ENCODE measurements around the gene TAS2R4. TPM values are rescaled to one million over a fixed set of nuclear protein-coding genes. Genes with fewer than 3 reads are reported as not detected.
"Not testable (repeated sequence)": the region's sequence is repeated elsewhere in the genome, so short reads cannot be mapped to it uniquely, and the experiment has no call there.

The TAS2R4 gene, protein sequence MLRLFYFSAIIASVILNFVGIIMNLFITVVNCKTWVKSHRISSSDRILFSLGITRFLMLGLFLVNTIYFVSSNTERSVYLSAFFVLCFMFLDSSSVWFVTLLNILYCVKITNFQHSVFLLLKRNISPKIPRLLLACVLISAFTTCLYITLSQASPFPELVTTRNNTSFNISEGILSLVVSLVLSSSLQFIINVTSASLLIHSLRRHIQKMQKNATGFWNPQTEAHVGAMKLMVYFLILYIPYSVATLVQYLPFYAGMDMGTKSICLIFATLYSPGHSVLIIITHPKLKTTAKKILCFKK
- total RNA-seq: 0.54 TPM
- long read RNA-seq: 0 reads

DNA sequence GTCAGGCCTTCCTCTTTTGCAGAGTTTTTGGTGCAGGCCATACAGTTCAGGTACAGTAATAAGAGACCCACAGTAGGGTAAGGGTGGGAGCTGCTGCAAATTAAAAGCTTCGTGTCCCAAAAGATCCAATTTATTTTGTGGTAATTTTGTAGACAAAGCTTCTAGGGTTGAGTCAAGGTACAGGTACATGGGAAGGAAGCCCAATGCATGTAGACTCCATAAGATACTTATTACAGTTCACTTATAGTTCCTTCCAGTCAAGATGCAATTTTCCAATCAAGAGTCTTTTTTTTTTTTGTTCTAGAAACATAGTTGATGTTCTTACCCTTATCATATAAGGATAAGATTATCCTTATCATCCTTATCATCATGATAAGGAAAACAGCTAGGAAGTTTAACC is at the start of gene TAS2R4:
Gene TAS2R4, plus strand, starts transcription at position 301 of the 400 bp plus-strand sequence. CDS start 1,815 bp downstream, outside the sequence.
- DNase-seq (ENCODE audit: low spot score): no peak
- intact Hi-C loops (cut with DNase I): no loop called here

DNA sequence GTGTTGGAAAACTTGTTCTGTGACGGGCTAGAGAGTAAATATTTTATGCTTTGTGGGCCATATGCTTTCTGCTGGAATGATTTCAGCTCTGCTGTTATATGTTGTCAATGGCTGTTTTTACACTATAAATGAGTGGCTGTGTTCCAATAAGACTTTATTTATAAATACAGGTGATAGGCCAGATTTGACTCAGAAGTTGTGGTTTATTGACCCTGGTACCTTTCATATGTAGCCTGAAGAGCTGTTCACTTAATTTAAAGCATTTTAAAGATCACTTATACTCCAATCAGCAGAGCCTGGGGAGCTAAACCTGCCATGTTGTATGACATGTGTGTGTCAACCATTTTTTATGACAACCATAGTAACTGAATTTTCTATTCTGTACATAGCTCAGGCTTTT is 47.5 kb upstream of the TAS2R4 start:
- intact Hi-C loops (cut with DNase I): no loop called here
- DNase-seq (ENCODE audit: low spot score): no peak

DNA sequence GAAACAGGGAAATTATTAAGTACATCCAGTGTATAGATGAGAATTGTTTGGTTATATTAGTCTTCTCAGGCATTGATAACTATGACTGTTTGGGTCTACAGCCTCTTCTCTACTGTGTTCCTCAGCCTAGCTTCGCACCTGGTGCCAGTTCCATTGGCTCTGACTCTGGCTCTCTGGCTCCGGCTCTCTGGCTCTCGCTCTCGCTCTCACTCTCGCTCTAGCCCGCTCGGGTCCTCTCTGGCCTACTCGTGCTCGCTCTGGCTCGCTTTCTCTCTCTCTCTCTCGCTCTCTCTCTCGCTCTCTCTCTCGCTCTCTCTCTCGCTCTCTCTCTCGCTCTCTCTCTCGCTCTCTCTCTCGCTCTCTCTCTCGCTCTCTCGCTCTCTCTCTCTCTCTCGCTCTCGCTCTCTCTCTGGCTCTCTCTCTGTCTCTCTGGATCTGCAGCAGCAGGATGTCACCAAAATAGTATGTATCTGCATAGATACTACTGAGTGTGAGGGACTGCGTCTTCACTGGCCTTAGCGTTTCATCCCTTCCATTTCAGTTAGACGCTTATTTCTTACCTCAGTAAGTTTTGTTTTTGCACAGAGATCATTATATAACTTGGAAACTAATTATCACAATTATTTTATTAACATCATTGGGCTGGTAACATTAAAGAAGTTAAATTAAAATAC is 44.9 kb upstream of the TAS2R4 start:
- intact Hi-C loops (cut with DNase I): no loop called here

DNA sequence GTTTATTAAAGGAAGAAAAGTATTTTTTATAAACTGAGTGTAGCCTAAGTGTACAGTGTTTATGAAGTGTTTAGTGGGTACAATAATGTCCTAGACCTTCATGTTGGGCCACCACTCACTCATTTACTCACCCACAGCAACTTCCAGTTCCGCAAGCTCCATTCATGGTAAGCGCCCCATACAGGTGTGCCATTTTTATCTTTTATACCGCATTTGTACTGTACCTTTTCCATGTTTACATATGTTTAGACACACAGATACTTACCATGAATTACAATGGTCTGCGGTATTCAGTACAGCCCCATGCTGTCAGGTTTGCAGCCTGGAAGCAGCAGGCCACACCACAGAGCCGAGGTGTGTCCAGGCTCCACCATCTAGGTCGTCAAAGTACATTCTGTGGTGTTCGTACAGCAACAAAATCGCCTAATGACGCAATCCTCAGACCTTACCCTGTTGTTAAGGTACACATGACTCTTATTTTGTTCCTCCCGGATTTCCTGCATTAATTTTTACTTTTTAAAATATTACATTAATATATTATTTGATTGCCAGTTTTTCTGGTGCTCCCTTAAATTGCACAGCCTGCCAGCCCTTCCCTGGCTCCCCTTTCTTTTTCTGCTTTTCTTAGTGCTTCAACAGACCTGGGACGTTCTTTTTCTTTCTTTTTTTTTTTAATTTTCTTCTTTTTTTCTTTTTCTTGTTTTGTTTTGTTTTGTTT is 39.2 kb upstream of the TAS2R4 start:
- intact Hi-C loops (cut with DNase I): loop anchor here (5.0 kb wide), 2 partner anchors 35 to 85 kb away; partner anchors contain the start of gene DENND11
- no peak for DNase-seq (ENCODE audit: low spot score)

More for the DNA sequence above, 44.9 kb upstream of the TAS2R4 start:
- no peak for DNase-seq (ENCODE audit: low spot score)

DNA sequence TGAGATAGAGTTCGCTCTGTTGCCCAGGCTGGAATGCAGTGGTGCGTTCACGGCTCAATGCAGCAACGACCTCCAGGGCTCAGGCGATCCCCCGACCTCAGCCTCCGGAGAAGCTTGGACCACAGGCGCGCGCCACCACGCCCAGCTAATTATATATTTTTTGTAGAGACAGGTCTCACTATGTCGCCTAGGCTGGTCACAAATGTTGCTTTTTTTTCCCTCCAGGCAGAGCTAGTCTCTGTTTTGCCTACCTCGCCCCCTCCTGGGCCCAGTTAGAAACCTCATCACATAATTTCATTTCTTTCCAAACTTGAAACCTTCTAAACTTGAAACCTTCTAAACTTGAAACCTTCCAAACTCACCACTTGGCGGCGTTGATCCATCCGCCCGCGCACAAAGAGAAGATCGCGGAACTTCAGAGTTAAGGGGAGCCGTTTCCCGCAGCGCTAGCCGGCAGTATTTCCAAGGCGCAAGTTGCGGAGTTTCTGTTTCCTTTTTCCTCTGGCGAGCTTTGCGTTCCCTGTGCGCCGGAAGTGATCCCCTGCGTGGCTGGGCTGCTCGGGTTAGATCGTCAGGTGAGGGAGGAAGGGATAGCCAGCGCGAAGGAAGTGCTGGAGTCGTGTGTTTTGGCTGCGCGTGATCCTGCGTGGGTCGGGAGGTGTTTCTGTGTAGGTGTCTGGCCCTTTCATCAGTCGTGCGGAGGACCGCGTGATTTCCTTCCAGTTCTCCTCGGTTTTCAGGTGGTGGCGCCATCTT is 38.5 kb upstream of the TAS2R4 start, which contains the start of gene SSBP1:
Gene SSBP1, plus strand, starts transcription at position 523 of the 756 bp plus-strand sequence. CDS start 809 bp downstream, outside the sequence.
- intact Hi-C loops (cut with DNase I): loop anchor here (5.0 kb wide), 2 partner anchors 36 to 86 kb away; partner anchors contain the start of gene DENND11
- peak; percentile 94 for DNase-seq (ENCODE audit: low spot score)

DNA sequence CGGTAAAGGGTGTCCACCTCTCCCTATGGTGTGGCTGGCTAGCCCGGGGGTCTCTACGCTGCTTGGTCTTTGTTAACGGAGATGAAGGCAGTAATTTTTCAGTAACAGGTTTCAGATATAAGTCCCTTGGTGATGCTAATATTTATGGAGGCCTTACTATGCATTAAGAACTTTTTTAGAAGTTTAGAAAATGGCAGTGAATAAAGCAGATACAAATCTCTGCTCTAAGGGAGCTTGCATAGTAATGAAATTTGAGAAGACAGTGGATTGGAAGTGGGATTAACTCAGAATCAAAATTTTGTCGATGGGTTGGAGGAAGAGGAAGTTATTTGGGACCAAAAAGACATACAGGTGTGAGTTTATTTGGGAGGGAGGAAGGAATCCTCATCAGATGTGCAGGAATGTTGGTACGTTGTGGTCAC is 37.9 kb upstream of the TAS2R4 start:
- intact Hi-C loops (cut with DNase I): loop anchor here (5.0 kb wide), 2 partner anchors 36 to 86 kb away; partner anchors contain the start of gene DENND11

DNA sequence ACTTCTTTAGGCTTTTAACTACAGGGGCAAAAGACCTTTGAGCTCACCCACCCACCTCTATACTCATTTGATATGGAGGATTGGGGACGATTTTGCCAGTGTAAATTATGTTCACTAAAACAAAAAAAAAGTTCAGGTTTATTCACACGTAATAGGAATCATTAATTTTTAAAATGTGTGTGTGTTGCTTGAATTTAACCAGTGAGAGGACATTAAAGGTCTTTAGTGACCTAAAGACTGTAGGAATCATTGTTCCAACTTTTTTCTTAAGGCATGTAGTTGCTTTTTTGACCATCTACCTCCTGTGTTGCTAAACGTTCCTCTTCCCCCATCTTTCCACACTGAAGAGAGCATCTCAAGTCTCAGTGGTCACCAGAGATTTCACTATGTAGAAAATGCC is 37.2 kb upstream of the TAS2R4 start:
- intact Hi-C loops (cut with DNase I): loop anchor here (5.0 kb wide), 2 partner anchors 37 to 87 kb away; partner anchors contain the start of gene DENND11
- DNase-seq (ENCODE audit: low spot score): no peak

More for the DNA sequence above, 37.9 kb upstream of the TAS2R4 start:
- DNase-seq (ENCODE audit: low spot score): no peak

DNA sequence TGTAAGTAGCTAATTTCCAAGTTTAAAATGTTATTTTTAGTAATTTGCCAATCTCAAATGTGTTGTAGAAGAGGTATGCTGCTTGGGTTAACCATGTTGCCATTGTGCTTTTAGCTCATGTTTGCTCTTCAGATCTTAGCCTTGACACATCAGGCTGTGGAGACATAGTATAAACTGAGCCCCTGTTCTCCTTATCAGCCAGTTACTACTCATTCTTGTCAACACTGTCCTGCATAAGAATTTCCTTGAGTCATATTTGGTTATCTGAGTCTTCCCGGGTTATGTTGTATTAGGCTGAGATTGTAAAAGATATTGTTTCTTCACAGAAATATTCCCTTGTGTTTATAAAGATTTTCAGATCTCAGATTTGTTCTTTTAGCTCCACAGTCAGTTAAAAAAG is 34.2 kb upstream of the TAS2R4 start:
- intact Hi-C loops (cut with DNase I): no loop called here
- DNase-seq (ENCODE audit: low spot score): no peak

DNA sequence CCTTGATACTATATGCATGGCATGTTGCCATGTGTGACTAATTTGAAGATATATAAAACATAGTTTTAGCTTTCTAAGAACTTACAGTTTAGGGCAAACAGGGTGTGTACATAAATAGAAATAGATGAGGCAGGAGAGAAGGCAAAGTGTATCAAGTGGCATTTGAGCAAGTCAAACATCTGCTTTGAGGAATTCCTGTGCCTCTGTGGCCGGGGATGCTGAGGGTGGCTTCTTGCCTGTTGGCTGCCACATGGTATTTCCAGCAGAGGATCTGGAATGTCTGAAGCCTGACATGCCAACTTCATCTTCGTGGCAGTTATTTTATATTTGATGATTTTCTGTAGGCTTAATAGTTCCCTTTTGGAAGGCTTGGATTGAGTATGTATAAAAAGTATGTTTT is 32.3 kb upstream of the TAS2R4 start:
- intact Hi-C loops (cut with DNase I): no loop called here
- DNase-seq (ENCODE audit: low spot score): no peak

DNA sequence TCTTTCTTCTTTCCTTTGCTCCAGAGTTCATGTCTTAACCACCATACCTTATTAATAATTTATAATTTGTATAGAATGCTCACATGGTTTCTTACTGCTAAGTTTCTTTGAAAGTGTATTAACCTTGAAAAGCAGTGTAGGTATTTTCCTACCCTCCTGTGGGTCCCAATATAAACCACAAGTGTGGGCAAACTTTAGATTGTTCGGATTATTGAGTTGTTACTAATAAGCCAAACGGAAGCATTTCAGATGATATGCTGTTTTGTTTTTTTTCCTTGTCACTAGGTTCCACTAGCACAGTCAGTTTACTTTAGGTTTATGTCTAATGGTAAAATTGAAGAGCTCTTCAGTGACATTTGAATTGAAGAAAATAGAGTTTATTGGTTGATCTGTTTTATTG is 28.1 kb upstream of the TAS2R4 start:
- no peak for DNase-seq (ENCODE audit: low spot score)
- intact Hi-C loops (cut with DNase I): no loop called here

DNA sequence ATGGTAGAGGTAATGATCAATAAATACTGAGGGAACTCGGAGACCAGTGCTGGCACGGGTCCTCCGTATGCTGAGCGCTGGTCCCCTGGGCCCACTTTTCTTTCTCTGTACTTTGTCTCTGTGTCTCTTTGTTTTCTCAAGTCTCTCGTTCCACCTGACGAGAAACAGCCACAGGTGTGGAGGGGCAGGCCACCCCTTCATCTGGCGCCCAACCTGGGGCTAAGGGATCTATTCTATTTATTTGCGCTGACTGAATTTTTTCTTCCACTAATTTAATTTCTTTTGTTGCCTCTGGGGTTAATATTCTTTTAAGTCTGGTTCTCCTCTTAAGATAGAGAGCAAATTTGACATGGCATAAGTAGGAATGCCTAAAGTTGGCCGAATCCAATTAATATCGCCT is 24.6 kb upstream of the TAS2R4 start:
- intact Hi-C loops (cut with DNase I); DNase-seq (ENCODE audit: low spot score): not testable (repeated sequence)

DNA sequence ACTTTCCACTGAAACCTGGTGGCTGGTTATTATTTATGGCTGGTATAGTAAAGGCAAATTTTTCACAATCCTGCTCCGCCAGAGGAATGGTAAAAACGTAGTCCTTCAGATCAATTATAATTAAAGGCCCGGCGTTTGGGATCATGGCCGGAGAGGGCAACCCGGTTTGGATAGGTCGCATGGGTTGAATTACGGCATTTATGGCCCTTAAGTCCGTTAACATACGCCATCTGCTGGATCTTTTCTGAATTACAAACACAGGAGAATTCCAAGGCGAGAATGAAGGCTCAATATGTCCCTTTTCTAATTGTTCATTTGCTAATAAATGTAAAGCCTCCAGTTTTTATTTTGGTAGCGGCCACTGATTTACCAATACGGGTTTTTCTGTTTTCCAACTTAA is 23.8 kb upstream of the TAS2R4 start:
- DNase-seq (ENCODE audit: low spot score): no peak
- intact Hi-C loops (cut with DNase I): no loop called here

DNA sequence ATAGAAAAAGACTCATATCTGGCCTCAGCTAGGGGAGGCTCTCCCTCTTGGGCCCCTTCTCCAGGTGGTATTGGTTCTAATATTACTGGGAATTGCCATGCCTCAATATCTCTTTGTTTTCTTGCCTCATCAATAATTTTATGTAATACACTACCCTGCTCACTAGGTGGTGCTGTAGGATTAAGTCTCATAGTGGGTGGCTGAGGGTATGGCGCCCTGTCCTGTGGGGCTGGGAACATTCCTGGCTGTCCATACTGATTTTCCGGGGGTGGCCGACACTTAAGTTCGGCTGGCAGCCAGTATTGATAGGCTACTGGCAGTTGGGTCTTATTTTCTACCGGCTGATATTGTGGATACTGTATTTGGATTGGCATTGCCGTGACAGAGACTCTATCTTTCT is 21.5 kb upstream of the TAS2R4 start:
- intact Hi-C loops (cut with DNase I): no loop called here
- no peak for DNase-seq (ENCODE audit: low spot score)

DNA sequence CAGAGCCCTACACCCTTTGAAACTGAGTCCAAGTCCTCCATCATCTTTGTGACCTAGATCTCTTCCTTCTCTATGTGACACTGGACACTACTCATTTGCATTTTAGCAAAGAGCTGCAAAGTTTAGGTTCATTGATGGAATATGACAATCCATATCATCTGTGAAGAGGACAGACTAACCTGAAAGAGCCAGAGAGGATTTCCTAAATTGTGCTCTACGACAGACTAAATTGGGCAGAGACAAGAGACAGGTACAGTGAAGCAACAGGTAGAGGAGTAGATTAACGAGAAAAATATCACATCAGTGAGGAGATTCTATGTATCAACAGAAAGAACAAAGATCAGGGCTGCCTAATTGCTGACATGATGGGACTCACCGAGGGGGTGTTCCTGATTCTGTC is 12.7 kb upstream of the TAS2R4 start, which contains the start of gene TAS2R3:
Gene TAS2R3, plus strand, starts transcription at position 301 of the 400 bp plus-strand sequence. Its CDS starts 62 bp downstream, at position 363.
- intact Hi-C loops (cut with DNase I): no loop called here
- DNase-seq (ENCODE audit: low spot score): no peak

DNA sequence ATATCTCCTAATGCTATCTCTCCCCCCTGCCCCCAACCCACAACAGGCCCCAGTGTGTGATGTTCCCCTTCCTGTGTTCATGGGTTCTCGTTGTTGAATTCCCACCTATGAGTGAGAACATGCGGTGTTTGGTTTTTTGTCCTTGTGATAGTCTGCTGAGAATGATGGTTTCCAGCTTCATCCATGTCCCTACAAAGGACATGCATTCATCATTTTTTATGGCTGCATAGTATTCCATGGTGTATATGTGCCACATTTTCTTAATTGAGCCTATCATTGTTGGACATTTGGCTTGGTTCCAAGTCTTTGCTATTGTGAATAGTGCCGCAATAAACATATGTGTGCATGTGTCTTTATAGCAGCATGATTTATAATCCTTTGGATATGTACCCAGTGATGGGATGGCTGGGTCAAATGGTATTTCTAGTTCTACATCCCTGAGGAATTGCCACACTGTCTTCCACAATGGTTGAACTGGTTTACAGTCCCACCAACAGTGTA is 6.3 kb upstream of the TAS2R4 start:
- DNase-seq (ENCODE audit: low spot score); intact Hi-C loops (cut with DNase I): not testable (repeated sequence)

DNA sequence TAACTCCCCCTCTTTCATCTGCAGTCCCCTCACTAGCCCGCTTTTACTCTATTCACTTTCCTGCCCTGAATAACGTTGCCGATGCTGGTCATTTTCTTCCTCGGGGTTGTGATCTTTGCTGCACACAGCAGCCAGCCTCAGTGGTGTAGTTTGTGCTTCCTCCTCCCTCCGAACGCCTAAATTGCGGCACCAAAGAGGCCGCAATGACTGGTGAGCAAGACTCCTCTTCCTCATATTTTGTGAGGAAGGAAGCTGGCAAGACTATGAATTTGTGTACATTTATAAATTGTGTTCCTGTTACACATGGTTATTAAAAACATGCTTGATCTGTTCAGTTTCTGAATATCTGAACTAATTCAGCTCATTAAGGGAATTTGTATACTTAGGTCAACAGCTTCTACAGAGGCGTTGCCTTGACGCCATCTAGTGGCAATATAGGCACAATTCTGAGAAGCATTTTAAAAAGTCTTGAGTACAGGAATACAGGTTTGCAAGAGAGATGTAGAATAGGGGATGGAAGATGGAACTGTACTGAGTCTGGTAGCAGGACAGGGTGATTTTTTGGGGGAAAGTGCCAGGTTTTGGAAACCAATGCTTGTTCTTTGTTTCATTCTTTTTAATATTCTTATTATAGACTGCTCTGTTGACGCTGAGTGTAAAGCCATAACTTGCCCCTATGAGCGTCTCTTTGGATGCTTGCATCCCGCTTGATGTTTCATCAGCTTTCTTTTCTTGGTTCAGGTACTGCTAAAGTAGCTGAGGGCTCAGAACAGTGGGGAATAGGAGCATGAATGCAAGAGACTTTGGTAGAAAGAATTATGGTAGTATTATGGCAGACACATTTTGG is 9.5 kb downstream of the TAS2R4 start:
- intact Hi-C loops (cut with DNase I): no loop called here
- DNase-seq (ENCODE audit: low spot score): no peak

DNA sequence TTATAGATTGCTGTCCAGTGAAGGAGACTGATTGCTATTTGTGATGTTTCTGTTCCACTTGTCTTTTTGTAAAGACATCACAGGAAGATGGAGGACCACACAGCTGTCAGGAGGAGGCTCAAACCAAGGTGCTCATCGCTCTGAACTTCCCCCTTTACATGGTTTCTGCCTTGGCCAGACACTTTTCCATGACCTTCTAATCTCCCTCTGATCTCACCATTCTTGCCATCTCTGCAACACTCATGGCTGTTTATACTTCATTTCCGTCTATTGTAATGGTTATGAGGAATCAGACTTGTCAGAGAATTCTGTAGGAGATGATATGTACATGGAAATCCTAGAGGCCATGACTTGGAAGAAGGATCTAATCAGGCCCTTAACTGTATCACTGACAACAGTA is 11.8 kb downstream of the TAS2R4 start:
- intact Hi-C loops (cut with DNase I): no loop called here
- DNase-seq (ENCODE audit: low spot score): no peak

DNA sequence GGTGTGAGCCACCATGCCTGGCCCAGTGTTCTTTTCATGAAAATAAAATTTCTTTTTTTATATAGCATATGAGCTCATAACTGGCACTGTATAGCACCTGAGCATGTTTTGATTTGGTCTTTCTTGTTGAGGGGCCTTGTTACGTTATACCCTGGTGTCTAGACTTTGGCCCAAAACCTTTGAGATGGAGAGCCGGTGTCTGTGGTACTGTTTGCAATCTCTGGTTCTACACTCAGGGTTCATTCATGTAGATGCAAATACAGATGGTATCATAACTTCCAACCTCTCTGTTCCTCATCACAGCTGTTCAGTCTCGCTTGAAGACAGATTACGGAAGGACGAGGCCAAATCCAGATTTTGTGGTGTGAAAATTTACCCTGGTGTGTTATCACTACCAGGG is 13.4 kb downstream of the TAS2R4 start, which contains the start of gene TAS2R5:
Gene TAS2R5, plus strand, starts transcription at position 301 of the 400 bp plus-strand sequence. CDS start 145 bp downstream, outside the sequence.
- intact Hi-C loops (cut with DNase I): no loop called here
- no peak for DNase-seq (ENCODE audit: low spot score)

Measured in cardiac septum (tissue), 1 donor.